Brain pericyte (primary cell): ENCODE results near the gene OLFM1.
"Not testable (repeated sequence)": the region's sequence is repeated elsewhere in the genome, so short reads cannot be mapped to it uniquely, and the experiment has no call there.

ENCODE experiments used
- DNase-seq: peaks from one replicate; pipeline ENCODE4 v3.0.0-alpha.2; 2012; ENCODE audit warnings: low read depth, low spot score

Gene OLFM1

GRCh38 chr9:135152614-135153334 is 65.3 kb downstream of the OLFM1 start:
- DNase-seq, result no peak

DNA sequence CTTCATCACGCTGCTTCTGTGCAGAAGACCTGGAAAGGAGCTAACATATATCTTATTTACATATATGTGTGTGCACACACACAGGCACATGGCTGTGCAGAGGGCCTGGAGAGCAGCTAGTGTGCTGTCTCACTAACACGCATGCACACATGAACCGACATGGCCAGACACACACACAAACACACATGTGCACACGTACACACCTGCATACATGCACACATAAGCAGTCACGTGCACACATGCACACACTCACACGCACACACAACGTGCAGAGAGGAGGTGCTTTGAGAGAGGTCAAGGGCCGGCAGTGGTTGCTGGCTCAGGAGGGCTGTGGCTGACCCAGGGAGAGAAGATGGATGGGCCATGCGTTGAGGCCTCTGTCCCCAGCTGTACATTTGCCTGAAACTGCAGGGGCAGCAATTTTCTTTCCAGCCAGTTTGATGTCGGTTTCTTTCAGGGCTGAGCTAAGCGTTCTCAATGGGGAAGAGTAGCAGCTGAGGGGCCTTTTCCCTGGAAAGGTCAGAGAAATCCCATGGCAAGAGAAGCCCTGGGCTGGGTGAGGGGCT is 66.7 kb downstream of the OLFM1 start:
- DNase-seq, result no peak

GRCh38 chr9:135155396-135155795 is 67.9 kb downstream of the OLFM1 start:
- DNase-seq, result no peak

DNA sequence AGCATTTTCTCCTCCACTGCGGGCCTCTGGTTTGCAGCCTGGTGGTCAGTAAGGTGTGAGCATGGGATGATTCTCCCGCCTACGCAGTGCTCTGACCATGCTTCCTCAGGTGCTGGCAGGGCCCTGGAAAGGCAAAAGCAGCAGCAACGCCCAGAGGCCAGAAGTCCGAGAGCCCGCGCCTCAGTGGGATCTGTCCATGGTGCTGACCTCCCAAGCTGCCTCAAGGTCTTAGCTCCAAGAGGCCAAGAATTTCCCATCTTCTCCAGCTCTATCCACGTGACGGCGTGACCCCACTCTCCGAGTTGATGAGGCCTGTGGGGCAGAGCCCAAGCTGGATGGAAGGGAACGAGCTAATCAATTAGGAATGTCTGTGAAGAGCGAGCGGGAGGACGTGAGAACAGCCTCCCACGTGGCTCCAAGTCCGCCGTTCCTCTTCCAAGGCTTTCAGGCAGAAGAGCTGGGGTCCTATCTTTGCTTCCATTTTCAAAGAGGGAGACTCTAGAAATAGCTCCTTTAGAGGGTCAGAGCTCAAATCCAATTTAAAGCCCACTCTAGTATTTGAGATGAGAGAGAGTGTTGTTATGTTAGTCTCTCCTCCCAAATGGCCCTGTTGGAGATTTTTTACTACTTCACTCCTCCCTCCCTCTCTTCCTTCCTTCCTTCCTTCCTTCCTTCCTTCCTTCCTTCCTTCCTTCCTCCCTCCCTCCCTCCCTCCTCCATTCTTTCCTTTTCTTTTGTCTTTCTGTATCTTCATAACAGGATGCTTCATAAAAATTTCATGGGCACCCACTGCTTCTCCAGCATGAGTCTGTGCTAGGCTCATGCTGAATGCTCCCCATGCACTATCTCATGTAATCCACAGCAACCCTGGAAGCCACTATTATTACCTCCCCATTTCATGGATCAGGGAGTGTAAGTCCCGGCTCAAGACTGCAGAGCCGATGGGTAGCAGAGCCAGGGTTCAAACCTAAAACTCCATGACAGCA is 69.3 kb downstream of the OLFM1 start:
- DNase-seq, result no peak

GRCh38 chr9:135157856-135158563 is 70.5 kb downstream of the OLFM1 start:
- DNase-seq, result no peak

DNA sequence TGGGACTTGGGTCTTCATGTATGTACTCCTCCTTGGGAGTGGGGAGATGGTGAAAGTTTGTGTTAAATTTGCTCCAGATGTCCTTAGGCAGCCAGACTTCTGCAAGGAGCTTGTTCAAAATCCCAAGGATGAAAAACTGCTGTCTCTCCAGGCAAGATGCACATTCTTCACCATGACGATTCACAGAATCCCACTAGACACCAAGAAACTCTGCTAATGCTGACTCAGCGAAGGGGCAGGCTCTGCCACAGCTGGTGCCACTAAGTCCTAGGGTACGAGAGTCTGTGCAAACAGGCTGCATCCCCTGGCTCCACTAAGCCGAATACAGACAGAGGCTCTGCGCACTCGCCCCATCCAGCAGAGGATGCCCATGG is 71.1 kb downstream of the OLFM1 start:
- DNase-seq, result no peak

- no peak for DNase-seq
Measured at GRCh38 chr9:135159801-135160200, 72.3 kb downstream of the OLFM1 start.

DNA sequence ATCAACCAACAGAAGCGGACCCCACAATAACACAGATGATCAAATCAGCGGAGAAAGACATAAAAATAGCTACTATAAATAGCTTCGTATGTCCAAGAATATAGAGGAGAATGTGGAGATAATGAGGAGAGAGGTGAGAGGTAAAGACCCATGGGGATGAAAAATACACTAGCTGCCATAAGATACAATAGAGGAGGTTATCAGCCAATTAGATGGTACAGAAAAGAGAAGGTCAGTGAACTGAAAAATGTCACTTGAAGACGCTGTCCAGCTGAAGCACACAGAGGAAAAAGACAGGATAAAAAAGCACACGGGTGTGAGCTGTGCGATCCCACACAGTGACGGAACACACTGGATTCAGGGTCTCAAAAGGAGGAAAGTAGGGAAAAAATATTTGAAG is 73.4 kb downstream of the OLFM1 start:
- DNase-seq, result no peak

GRCh38 chr9:135162599-135162998 is 75.1 kb downstream of the OLFM1 start:
- not testable (repeated sequence) for DNase-seq

DNA sequence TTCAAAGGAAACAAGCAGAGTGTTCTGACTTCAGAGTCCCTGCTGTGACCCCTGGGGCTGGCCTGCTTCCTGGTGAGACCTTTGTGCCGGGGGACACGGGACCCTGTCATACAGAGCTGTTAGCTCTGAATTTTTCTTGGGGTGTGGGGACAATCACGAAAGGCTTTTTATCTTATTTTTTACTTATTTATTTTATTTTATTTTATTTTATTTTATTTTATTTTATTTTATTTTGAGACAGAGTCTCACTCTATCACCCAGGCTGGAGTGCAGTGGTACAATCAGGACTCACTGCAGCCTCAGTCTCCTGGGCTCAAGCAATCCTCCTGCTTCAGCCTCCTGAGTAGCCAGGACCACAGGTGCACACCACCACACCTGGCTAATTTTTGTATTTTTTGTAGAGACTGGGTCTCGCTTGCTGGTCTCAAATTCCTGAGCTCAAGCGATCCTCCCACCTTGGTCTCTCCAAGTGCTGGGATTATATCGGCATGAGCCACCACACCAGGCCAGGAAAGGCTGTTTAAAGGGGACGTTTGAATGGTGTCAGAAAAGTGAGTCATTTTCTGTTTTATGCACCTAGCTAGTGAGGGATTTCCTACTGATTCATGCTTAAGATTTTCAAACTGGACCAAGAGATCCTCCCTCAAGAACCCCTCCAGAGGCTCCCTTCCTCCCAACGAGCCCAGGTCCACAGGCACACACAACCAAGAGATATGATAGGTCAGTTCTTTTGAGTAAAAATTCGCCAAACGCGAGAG is 75.7 kb downstream of the OLFM1 start:
- DNase-seq, result no peak

DNA sequence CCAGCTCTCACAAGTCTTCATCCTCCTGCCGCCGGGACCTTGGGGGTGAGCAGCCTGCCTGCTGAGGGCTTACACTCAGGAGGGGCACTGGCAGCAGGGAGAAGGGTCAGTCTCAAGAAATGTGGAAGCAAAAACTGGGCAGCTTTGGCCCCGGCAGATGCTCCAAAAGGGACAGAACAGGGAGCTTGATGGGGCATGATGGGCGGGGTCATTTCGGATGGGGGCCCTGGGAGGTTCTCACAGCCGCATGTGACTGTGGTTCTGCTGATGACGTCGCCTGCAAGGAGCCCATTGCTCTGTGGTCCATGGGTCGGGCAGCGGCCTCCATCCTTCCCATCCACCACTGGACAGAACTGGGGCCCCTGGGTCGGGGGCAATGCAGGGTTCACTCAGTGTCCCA is 76.6 kb downstream of the OLFM1 start:
- DNase-seq, result no peak

GRCh38 chr9:135165003-135165711 is 77.7 kb downstream of the OLFM1 start:
- DNase-seq, result no peak

- DNase-seq, result no peak
Measured at GRCh38 chr9:135165756-135166519, 78.5 kb downstream of the OLFM1 start.

- no peak for DNase-seq
Measured at GRCh38 chr9:135166565-135166964, 79.1 kb downstream of the OLFM1 start.

DNA sequence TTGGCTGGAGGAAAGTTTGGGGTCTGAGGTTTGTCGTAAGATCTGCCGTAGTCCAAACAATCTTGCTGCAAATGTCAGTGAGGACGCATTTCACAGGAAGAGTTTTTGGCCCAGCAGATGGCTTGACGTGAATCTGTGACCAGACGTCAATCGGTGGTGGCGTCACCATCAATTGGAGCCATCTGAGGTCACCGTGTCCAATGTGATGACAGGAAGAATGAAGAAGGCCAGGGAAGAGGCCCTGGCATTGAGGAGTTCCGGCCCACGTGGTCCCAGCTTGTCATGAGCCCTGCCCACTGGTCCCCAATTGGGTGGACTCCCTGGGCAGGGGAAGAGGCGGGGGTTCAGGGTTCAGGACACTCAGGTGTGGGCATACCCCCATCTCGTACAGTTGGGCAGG is 79.9 kb downstream of the OLFM1 start:
- no peak for DNase-seq

DNA sequence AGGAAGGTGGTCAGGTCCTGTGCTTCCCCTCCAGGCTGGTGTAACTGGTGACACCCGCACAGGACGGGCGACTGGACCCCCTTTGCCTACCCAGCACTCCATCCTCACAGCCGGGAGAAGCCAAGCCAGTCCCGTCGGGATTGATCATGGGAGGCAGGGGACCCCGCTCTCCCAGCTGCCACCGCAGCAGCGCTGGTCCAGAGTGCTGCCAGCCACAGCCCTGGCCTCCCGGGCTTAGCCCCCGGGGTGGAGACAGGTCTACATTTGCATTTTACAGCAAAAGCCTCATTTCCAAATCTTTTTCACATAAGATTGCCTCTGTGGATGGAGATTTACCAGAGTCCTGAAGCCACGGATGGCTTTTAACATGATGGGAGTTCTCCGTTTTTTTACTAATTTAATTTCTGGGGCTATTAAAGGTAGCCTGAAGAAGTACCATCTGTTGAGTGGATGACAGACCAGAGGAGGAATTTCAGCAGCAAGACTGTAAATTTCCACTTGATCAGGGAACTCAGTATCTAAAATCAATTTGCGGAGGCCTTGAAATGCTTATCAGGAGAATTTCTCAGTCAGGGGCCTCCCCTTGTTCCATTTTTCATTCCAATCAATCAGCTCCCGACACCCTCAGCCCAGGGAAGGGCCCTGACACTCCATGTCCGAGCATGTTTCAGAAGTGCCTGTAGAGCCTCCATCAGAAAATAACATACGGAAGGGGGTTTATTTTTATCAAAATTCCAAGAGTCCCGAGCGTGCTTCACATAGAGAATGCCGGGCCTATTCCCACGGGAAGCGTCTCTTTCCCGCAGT is 80.6 kb downstream of the OLFM1 start:
- no peak for DNase-seq

DNA sequence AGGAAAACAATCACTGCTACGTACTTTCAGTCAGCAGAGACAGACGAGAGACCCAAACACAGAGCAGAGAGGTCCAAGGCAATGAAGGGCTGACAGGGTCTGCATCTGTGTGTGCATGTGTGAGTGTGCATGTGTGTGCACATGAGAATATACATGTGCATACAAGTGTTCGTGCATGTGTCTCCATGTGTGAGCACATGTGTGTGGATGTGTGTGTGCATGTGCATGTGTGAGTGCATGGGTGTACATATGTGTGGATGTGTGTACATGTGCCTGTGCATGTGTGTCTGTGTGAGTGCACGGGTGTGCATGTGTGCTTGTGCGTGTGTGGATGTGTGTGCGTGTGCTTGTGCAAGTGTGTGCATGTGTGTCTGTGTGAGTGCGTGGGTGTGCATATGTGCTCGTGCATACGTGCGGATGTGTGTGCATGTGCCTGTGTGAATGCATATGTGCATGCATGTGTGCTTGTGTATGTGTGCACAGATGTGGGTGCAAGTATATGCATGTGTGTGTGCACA is 82.3 kb downstream of the OLFM1 start:
- DNase-seq, result no peak

- DNase-seq, result no peak
Measured at GRCh38 chr9:135170535-135170934, 83.1 kb downstream of the OLFM1 start.
